Activated CD8-positive, alpha-beta memory T cell treated with anti-CD3 and anti-CD28 coated beads for 4 hours (primary cell): Measurements from ENCODE around the gene FAM216A.
A peak's percentile ranks its signal among the peaks of the same experiment; 100 is the strongest.
"Not testable (repeated sequence)": the region's sequence is repeated elsewhere in the genome, so short reads cannot be mapped to it uniquely, and the experiment has no call there.

Experiments used
- DNase-seq, 2 donors: peaks; one replicate each; pipeline ENCODE4 v3.0.0-alpha.2; 2020; ENCODE audit warnings: low read depth in 2 of 2

The FAM216A gene, protein sequence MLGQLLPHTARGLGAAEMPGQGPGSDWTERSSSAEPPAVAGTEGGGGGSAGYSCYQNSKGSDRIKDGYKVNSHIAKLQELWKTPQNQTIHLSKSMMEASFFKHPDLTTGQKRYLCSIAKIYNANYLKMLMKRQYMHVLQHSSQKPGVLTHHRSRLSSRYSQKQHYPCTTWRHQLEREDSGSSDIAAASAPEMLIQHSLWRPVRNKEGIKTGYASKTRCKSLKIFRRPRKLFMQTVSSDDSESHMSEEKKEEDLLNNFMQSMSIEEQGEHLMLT

DNA sequence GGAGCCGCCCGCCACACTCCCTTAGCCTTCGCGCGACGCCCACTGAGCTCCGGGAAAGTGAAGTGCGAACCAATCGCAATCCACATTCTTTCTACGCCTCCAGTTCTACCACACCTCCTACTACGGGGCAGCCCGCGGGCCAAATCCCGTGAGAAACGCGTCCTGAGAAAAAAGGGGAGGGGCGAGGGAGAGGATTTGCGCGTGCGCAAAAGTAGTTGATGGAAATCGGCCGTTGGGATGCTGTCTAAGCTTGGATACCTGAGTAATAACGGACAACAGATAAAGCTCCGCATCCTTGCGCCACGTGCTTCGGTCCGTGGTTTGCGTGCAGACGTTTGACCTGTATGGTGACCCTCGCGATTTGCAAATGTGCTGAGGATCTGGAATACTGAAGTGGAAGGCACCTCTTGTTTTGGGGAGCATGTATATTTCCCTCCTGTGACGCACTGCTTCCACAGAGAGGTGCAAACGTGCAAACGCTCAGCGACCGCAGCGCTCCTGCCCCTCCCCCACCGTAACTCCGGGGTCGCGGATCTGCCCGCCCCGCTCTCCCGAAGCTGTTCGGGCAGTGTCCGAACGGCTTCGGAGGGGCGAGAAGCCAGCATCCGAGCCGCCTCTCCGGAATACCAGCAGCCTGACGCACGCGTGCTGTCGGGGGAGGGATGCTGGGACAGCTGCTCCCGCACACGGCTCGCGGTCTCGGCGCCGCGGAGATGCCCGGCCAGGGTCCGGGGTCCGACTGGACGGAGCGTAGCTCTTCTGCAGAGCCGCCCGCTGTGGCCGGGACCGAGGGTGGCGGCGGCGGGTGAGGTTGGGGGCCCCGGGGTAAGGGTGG lies at the start of gene FAM216A, which contains the start of gene GPN3:
TSS of gene FAM216A (plus strand) at position 632 of the 835 bp plus-strand sequence. CDS start at position 663, 31 bp downstream.
TSS of gene GPN3 (minus strand) at position 44 of the 835 bp plus-strand sequence. CDS start 54 bp downstream, outside the sequence.
- peak; percentile 92 to 93 for DNase-seq

DNA sequence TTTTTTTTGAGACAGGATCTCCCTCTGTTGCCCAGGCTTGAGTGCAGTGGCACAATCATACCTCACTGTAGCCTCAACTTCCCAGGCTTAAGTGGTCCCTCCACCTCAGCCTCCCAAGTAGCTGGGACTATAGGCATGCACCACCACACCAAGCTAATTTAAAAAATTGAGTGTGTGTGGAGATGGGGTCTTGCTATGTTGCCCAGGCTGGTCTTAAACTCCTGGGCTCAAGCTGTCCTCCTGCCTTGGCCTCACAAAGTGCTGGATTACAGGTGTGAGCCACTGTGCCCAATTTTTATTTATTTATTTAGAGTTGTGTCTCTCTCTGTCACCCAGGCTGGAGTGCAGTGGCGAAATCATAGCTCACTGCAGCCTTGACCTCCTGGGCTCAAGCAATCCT lies 48.0 kb upstream of the FAM216A start:
- DNase-seq, result not testable (repeated sequence)

DNA sequence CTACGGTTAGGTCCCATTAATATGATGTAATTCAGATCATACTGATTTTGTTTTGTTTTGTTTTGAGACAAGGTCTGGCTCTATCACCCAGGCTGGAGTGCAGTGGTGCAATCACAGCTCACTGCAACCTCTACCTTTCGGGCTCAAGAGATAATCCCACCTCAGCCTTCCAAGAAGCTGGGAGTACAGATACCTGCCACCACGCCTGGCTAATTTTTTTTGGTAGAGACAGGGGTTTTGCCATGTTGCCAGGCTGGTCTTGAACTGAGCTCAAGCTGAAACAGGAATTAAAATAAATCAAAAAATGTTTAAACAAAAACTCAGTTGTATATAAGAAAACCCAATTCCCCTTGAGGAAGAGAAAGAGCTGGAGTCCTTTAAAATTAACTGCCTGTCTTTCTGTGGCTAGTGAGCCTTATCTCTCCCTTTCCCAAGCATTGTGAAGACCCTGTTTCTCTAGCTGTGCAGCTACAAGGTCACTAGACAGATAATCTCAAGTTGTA lies 47.4 kb upstream of the FAM216A start:
- DNase-seq, result no peak

DNA sequence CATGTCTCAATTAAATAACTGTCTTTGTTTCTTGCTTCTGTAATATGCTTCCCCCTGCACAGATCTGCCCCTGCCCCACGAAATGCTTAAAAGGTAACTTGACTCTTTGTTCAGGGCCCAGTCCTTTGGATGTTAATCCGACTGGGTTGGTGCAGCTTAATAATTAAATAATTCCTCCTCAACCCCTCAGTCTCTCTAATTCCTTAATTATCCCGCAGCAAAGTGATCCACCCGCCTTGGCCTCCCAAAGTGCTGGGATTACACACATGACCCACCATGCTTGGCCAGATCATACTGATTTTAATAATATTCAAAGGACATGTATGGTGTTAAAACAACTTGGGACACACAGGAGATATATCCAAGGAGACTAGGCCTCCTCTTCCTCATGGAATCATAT lies 46.9 kb upstream of the FAM216A start:
- DNase-seq, result no peak

DNA sequence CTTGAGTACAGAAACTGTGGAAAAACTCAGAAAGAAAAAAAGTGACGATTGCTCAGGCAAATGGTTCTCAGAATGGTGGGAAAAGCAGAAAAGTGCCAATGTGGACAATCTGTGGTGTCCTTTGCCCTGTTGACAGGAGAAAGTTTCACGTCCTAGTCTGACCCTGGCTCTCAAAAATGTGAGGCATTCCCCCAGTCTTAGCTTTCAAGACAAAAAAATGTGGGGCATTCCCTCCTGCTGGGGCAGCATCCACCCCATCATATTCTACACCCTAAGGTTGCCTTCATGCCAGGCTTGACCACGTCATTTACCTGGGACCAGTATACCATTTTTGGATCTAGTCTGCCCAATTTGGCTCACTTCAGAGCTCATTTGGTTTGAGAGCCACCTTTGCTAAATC lies 44.4 kb upstream of the FAM216A start:
- no peak for DNase-seq

DNA sequence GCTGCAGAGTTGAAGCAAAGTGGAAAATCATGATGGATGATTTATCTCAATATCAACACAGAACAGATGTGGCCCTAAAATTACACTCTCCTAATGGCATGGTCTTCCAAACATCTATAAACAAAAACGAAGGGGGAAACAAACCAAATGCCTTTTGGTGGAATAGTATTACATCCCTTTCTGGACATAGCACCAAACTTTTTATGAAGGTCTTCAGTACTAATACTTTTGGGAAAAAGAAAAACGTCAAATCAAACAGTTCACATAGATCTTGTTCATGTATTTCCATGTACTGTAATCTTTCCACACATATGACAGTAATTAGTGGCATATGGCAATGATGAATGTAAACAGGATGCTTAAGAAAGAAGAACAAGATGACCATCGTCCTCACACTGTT lies 42.2 kb upstream of the FAM216A start:
- no peak for DNase-seq

DNA sequence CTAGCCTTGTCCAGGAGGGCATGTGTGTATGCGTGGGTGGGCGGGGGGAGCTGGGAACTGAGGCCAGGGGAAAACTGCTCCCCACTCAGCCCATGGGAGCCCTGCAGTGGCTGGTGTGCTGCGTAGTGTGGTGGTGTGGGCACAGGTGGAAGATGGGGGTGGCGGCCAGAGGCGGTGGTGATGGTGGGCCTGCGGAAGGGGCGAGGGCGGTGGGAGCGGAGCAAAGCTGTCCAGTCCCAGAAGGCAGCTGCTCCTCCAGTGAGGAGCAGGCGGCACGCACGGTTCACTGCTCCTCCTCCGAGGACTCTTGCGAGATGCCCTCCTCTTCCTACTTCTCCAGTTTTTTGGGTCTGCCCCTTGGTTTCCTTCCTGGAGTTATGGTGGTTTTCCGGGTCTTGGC lies 39.0 kb upstream of the FAM216A start:
- DNase-seq, result not testable (repeated sequence)

DNA sequence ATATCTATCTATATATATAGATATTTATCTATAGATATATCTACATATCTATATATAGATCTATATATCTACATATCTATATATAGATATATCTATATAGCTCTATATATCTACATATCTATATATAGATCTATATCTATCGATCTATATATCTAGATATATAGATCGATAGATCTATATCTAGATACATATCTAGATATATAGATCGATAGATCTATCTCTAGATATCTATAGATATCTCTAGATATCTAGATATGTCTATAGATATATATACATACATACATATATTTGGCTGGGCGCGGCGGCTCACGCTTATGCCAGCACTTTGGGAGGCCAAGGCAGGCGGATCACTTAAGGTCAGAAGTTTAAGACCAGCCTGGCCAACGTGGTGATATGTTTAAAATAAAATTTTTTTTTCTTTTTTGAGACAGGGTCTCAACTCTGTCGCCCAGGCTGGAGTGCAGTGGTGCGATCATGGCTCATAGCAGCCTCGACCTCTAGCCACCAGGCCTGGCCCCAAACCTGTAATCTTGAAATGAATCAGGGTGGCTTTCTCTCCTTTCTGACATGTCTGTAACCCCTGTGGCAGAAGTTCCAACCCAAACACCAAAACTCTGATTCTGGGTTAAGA lies 36.6 kb upstream of the FAM216A start:
- DNase-seq, result no peak

DNA sequence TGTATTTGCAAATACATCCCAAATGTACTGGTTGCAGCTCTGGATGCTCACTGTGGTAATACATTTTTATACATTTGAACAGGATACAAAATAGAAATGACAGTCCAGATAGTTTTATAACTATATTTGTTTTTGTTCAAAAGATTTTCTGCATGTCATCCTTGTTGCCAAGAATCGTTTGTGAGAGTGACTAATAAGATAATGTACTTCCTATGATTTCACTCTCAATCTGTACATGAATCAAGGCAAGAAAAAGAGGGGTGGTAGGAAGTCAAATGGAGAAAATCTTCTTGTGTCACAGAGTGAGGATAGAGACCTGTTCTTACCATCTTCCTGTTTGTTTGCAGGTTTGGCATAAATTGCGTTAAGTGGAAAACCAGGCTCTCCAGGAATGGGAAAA lies 32.4 kb upstream of the FAM216A start:
- no peak for DNase-seq

DNA sequence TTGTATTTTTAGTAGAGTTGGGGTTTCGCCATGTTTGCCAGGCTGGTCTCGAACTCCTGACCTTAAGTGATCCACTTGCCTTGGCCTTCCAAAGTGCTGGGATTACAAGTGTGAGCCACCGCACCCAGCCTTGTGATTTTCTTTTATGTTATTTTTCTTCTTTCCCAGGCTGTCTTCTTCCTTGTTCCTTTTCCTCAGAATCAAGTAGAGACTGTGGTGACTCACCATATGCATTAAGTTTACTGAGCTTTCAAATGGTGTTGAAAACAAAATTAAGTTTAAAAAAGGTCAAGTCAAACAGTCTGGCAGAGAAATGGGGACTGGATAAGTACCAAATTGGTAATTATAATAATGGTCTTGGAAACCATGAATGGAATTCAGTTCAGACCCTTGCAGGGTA lies 24.2 kb upstream of the FAM216A start:
- DNase-seq, result no peak

DNA sequence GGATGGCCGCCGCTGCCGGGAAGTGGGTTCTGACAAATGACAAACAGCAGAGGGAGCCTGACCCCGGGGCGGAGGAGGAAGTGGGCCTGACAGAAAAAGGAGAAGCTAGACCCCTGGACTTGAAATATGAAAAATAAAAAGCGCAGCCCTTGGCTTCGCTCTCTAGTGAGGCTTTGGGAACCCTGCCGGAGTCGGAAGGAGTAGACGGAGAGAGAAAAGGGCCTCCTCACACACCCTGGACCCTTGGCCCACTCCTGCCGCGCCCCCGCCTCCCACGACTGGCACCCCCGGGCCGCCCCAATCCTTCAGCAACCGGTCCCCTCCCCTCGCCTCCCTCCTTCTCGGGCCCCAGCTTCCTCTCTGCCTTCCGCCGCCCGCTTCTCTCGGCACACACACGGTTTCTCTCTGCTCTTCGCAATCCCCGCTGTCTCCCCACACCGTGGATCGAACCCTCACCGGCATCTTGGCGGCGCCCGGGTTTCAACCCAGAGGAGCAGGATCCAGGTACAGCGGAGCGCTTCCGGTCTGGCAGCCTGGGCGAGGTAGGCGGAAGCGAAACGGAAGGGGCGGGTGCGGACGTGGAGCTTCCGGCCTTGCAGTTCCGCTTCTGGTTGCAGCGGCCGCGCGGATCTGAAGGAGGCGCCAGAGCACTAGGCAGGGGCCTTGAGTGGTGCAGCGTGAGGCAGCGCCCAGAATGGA lies 18.7 kb upstream of the FAM216A start, which contains the start of gene ARPC3:
TSS of gene ARPC3 (minus strand) at position 539 of the 699 bp plus-strand sequence. CDS start at position 462, 77 bp downstream.
- DNase-seq, result peak; percentile 87 to 89

DNA sequence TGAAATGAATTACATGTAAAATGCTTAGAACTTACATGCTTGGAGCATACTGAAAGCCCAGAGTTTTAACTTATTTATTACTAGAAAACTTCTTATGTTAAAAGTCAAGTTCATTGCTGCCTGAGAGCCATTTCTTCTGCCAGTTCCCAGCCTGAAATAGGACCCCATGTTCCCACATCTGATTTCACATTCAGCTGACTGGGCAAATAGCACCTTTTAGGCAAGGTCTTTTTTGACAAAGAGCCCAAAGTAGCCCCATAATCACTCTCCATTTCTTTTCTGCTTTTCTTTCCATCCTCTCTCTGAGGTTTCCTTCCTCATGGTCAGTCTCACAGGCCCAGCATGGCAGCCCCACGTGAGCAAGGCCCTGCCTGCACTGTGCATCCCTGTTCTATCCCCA lies 17.4 kb upstream of the FAM216A start:
- DNase-seq, result no peak

DNA sequence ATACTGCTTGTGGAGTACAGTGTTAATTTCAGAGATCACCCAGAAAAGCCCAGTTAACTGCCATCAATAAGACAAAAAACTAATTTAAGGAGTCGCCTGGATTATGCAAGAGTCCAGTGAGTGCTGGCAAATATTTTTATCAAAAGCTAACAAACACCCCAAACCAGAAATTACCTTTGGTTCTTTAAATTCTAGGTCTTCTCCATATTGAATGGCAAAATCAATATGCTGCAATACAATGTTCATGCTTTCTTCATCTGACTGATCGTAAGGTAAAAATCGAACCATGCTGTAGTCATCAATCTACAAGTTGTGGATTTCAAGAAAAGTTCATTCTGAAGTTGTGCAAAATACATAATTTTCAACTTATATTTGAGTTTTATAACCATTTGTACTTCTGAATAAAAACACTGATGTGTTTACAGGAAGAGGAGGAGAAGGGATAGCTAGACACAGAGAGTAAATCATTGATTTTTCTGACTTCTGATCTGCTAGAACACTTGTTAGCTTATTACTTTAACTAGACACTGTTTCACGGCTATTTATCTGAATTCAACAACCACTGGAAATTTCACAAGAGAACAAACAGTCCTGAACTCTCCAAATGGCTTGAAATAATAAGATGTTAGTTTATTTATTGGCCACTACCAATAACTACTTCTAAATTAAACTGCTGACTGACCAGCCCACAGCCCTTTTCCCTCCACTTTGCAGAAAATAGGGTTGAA lies 14.9 kb upstream of the FAM216A start:
- DNase-seq, result no peak

DNA sequence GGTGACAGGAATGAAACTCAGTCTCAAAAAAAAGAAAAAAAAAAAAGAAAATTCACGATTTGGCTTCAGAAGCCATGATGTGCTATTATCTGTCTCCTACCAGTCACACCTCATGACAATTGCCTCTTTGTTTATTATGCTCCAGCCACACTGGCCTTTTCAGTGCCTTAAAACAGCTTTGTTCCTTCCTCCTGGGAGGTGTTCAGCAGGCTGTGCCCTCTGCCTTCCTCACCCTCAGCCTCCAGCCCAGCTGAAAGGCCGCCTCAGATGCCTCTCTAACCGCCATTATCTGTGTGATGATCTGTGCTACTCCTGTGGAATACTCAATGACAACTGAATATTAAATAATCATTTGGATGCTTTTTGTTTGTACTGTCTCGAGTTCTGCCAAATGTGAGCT lies 9.9 kb upstream of the FAM216A start:
- DNase-seq, result no peak

DNA sequence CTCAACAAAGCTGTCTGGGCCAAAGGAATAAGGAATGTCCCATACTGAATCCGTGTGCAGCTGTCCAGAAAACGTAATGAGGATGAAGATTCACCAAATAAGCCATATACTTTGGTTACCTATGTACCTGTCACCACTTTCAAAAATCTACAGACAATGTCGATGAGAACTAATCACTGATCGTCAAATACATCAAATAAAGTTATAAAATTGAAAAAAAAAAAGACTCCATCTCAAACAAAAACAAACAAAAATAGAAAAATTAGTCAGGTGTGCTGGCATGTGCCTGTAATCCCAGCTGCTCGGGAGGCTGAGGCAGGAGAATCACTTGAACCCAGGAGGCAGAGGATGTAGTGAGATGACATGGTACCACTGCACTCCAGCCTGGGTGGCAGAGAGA lies 7.5 kb upstream of the FAM216A start:
- not testable (repeated sequence) for DNase-seq

DNA sequence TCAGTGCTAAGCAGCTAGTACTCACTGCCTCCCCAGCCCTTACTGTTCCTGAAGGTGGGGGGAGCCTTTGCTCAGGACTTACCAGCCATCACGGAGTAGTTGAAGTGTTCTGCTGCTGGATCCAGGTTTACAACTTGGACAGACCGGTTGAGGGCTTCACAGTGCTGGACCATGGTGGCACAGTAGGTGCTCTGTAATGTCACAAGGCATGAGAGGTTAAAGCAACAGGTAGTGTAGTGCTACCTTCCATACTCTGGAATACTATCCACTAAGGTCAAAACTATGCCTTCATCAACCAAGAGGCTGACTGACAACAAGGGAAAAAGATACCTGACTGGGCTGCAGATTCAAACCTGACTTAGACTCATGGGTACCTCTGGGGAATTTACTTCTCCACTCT lies 3.6 kb upstream of the FAM216A start:
- DNase-seq, result no peak

DNA sequence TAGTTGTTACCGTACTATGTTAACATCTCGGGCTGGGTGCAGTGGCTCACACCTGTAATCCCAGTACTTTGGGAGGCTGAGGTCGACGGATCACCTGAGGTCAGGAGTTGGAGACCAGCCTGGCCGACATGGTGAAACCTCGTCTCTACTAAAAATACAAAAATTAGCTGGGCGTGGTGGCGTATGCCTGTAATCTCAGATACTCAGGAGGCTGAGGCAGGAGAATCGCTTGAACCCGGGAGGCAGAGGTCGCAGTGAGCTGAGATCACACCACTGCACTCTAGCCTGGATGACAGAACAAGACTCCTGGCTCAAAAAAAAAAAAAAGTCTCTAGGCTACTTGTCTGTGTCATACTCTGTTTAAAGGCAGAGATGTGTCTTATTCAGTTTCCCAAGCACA lies 2.9 kb upstream of the FAM216A start:
- DNase-seq, result not testable (repeated sequence)

DNA sequence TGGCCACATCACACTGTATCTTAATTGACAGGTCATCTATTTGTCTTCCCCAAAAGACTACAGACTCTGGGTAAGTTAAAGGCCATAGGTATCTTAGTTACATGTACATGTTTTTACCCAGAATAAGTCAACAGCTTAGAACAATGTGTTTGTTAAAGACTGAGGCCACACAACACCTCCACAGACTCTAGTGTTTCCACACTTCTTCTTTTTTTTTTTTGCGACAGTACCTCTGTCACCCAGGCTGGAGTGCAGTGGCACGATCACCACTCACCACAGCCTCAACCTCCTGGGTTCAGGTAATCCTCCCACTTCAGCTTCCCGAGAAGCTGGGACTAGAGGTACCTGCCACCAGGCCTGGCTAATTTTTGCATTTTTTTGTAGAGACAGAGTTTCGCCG lies 1.9 kb upstream of the FAM216A start:
- DNase-seq, result no peak

DNA sequence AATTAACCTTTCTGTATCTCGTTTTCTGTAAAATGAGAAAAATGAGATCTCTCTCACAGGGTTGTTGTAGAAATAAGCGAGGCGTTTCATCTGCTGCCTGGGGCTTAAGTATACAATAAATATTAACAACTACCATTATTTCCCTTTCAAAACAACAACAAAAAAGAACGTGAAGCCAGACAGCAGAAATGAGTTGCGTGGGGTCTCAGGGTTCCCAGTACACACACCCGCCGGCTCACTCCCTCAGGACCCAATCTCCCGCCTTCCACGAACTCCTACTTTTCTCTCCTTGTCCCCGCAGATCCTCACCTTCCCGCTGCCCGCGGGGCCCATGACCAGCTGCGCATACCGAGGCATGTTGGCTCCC lies 815 bp upstream of the FAM216A start:
- DNase-seq, result no peak

DNA sequence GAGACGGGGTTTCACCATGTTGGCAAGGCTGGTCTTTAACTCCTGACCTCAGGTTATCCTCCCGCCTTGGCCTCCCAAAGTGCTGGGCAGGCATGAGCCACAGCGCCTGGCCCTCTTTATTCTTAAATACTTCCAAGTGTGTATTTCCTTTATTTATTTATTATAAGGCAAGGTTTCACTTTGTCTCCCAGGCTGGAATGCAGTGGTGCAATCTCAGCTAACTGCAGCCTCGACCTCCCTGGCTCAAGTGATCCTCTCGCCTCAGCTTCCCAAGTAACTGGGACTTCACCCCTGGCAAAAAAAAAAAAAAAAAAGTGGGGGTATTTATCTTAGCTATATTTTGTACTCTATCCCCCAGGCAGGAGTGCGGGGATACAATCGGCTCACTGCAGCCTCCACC lies 6.8 kb downstream of the FAM216A start:
- DNase-seq, result no peak
